NCI-H2171 (cell line): ENCODE results near the gene TNS1.
A peak's percentile ranks its signal among the peaks of the same experiment; 100 is the strongest.
"Not testable (repeated sequence)": the region's sequence is repeated elsewhere in the genome, so short reads cannot be mapped to it uniquely, and the experiment has no call there.

Experiments used
- DNase-seq: peaks from one replicate; lab custom pipeline; 2025; lab: John Stamatoyannopoulos, UW

Gene TNS1

GRCh38 chr2:217795706-217796465 lies 206.9 kb downstream of the TNS1 start:
- DNase-seq, result no peak

GRCh38 chr2:217795067-217795466 lies 207.7 kb downstream of the TNS1 start:
- no peak for DNase-seq

- no peak for DNase-seq
These were observed 208.4 kb downstream of the TNS1 start for GRCh38 chr2:217794133-217794986.

DNA sequence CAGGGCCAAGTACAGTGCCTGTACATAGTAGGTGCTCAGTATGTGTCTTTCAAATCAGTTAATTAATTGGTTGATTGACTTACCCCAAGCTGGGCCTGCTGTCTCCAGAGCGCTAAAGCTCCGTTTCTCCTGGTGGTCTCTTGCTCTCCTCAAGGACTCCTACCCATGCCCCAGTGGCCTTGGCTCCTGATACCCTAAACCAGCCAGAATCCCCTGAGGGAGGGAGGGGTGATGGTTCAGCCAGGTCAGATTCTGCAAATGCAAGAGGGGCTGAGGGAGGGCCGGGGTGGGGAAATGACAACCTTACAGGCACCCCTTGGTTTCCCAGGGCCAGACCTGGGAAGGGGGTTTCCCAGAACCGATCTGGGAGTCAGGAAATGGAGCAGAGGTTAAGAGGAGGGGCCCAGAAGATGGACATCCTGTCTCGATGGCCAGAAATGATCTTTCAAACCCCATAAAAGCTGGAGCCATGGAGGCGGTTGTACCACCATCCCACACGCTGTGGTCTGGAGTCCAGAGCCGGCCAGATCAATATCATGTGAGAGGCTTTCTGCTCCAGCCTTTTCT lies 209.1 kb downstream of the TNS1 start:
- DNase-seq, result no peak

DNA sequence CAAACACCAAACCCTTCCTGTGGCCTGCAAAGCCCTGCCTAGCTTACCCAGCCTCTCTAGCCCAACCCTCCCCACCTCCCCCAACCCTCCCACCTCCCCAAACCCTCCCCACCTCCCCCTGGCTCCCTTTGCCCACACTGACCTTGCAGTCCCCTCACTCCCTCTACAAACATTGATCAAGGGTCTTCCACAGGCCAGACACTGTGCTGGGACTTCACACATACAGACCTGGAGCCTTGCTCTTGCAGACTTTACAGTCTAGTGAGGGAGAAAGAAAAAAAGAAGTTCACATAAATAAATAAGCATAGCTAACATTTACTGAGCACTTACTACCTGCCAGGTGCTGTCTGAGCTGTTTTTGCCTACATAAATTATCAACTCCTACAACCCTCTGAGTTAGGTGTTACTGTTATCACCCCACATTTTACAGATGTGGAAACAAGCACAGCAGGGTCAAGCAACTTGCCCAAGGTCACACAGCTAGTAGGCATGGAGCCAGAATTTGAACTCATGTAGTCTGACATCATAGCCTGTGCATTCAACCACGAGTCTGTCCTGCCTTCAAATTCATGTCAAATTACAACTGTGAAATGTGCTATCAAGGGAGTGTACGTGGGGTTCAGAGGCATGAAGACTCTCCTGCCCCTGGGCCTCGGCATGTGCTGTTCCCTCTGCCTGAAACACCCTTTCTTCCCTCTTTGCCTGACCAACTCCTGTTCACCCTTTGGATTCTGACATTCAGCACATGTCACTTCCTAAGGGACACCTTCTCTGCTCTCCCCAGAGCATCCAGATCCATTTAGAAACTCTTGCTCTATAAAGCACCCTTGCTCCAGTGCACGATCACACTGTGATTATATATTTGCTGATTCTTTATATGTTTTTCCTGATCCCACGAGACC lies 209.9 kb downstream of the TNS1 start:
- DNase-seq, result no peak

DNA sequence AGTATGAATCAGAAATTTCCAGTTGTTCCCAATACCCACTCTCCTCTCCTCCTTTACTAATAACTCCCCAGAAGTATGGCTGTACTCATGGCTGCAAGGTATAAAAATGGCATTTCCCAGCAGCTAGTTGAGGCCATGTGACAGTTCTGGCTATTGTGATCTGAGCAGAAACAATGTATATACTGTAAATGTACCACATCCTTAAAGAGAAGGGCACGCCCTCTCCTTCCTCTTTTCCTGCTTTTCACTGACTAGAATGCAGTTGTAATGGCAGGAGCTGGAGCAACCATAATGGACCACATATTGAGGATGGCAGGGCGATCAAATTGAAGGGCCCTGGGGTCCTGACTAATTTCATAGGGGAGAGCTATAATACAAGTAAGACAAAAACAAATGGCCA lies 211.2 kb downstream of the TNS1 start:
- no peak for DNase-seq

DNA sequence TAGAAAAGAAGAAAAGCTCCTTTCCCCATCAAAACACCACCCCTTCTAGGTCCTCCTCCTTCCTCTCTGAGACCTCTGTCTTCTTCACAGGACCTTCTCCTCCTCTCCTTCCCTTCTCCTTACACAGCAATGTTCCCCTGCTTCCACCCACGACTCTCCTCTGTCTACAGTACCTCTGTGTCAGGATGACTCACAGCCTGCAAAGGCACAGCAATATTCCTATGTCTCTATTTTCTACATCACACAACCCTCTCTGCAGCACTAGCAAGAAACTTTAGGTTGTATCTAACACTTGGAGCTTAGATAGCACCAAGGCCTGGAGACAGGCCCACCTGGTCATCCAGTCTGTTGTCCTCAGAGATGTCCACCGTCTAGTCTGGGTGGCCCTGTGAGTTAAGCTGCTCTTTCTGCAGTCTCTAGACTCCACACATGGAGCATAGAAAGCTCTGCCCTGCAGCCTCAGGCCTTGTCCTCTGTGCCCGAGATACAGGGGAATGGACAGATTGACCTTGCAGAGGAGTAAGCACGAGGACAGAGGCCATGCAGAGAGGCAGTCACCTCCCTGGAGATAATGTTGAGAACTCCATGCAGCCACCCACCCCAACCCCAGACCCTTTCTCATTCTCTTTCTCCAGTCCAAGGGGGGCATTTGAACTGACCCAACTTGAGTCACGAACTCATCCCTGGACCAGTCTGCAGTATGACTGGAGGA lies 212.0 kb downstream of the TNS1 start:
- no peak for DNase-seq

- DNase-seq, result no peak
These were observed 212.6 kb downstream of the TNS1 start for GRCh38 chr2:217790195-217790594.

DNA sequence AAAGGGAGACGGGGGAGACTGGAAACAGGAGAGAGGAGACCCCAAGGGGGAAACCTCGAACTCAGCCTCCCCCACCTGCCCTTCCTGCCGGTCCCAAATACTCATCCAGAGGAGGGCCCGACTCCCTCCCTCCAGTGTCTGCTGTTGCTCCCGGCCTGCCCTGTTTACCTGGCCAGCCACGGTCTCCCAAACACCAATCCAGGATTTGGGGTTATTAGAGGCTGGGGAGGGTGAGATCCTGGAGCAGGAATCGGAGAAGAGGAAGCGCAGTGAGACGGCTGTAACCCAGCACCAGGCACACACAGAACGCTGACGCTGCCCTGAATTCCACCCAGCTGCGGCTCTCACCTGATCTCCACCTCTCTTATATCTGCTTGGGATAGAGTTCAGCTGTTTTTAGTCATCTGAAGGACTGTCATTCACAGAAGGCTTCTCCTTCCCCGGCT lies 213.0 kb downstream of the TNS1 start:
- DNase-seq, result no peak

GRCh38 chr2:217789003-217789735 lies 213.6 kb downstream of the TNS1 start:
- peak; percentile 22 for DNase-seq

DNA sequence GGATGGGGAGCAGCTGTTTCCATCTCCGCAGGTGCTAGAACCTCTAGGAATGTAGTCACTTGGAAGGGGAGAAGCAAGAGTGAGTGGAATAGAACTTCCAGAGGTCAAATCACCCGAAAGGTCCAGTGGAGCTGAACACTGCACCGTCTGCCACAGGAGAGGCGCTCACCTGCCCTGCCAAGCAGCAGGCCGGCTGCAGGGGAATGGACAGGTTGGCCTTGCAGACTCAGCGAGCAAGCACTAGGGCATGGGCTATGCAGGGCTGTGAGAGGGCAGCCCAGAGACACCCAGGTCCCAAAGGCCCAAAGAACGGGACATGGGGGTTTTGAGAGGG lies 214.2 kb downstream of the TNS1 start:
- DNase-seq, result no peak

GRCh38 chr2:217787160-217787877 lies 215.5 kb downstream of the TNS1 start:
- no peak for DNase-seq

DNA sequence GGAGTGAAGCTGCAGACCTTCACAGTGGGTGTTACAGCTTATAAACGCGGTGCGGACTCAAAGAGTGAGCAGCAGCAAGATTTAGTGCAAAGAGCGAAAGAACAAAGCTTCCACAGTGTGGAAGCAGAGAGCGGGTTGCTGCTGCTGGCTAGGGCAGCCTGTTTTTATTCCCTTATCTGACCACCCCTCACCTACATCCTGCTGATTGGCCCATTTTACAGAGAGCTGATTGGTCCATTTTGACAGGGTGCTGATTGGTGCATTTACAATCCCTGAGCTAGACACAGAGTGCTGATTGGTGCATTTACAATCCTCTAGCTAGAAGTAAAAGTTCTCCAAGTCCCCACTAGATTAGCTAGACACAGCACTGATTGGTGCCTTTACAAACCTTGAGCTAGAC lies 216.2 kb downstream of the TNS1 start:
- not testable (repeated sequence) for DNase-seq

GRCh38 chr2:217785544-217786045 lies 217.2 kb downstream of the TNS1 start:
- DNase-seq, result peak; percentile 12

DNA sequence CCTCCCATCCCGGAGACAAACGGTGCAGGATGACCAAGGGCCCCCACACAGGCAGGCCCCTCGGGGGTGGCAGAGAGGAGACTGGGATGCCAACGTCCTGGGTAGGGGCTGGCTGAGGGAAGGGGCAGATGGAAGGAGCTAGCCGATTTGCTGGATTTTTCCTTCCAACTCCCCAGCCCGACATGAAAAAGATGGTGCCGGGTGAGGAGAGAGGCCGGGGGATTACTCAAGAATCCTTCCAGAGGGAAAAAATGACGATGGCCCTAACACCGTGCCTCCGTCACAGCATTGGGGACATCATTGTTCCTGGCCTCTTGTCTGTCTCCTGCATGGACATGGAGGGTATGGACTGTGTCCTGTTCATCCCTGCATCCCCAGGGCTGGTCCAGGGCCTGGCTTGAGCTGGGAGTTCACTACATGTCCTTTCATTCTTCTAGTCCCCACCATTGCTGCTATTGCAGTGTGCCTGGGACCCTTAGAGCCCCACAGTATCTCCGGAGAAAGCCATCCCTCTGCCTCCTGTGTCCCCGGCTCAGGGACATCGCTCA lies 217.7 kb downstream of the TNS1 start:
- DNase-seq, result no peak

DNA sequence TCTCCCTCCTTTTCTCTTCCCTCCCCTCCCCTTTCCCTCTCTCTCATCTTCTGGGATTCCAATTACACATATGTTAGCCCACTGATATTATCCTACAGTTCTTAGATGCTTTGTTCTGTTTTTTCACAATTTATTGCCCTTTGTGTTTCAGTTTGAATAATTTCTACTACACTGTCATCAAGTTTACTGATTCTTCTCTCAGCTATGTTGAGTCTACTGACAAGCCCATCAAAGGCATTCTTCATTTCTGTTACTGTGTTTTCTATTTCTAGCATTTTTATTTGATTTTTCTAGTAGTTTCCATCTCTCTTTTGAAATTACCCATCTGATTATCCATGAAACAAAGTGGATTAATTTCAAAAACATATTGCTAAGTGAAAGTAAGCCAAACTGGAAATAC lies 219.6 kb downstream of the TNS1 start:
- DNase-seq, result no peak

DNA sequence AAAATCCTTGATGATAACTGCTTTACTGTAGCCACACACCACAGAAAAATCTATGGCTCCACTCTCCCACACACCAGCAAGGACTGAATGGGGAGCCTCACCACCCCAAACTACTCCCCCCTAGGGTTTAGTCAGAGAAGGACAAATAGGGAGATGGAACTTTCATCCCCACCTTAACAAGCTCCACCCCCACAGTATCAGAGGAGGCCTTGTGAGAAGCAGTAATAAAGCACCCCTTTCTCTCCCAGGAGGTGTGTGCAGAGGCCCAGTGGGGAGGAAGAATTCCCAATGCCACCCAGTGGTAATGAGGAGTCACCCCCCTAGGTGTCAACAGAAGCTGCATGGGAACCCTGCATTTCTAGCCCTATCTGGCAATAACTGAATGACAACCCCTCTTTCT lies 224.9 kb downstream of the TNS1 start:
- DNase-seq, result no peak

DNA sequence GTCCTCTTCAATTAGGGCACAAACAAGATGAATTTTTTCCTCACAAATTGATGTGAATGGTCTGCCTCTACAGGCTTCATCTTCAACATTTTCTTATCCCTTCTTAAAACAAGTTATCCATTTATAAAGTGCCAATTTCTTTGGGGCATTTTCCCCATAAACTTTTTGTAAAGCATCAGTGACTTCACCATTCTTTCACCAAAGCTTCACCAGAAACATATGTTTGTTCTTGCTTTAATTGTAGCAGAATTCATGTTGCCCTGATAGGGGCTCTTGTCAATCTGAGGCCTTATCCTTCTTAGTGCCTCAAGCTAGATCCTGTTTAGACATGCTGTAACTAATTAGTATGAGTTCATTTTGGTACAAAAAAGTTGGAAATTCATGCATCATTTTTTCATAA lies 226.2 kb downstream of the TNS1 start:
- DNase-seq, result no peak

GRCh38 chr2:217775920-217776503 lies 226.8 kb downstream of the TNS1 start:
- DNase-seq, result no peak
